ENCODE results near the gene PLEKHH1.

PLEKHH1 gene

DNA sequence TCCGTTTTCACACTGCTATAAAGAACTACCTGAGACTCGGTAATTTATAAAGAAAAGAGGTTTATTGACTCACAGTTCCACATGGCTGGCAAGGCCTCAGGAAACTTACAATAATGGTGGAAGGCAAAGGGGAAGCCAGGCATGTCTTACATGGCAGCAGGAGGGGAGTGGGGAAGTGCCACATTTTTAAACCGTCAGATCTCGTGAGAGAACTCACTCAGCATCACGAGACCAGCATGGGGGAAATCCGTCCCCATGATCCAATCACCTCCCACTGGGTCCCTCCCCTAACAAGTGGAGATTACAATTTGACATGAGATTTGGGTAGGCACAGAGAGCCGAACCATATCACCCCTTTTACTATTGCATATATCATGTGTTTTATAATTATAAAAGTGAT lies 69.0 kb downstream of the PLEKHH1 start:
- no peaks in the 10 kb centered on the region for H3K36me3 ChIP-seq
- no peaks in the 10 kb centered on the region; the same call in 1 of the 2 replicates for H3K27me3 ChIP-seq
- no peak for DNase-seq
- TF ChIP-seq, protein P1, sequence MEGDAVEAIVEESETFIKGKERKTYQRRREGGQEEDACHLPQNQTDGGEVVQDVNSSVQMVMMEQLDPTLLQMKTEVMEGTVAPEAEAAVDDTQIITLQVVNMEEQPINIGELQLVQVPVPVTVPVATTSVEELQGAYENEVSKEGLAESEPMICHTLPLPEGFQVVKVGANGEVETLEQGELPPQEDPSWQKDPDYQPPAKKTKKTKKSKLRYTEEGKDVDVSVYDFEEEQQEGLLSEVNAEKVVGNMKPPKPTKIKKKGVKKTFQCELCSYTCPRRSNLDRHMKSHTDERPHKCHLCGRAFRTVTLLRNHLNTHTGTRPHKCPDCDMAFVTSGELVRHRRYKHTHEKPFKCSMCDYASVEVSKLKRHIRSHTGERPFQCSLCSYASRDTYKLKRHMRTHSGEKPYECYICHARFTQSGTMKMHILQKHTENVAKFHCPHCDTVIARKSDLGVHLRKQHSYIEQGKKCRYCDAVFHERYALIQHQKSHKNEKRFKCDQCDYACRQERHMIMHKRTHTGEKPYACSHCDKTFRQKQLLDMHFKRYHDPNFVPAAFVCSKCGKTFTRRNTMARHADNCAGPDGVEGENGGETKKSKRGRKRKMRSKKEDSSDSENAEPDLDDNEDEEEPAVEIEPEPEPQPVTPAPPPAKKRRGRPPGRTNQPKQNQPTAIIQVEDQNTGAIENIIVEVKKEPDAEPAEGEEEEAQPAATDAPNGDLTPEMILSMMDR (IDR thresholded peaks at IDR 0.05; ENCODE audit: low read depth, low read length) = no peak
- H3K9me3 ChIP-seq = no peaks in the 10 kb centered on the region
- no peak overlapping the region for H3K4me3 ChIP-seq (ENCODE audit: low read depth, low read length)
- no peaks in the 10 kb centered on the region for H3K4me1 ChIP-seq

DNA sequence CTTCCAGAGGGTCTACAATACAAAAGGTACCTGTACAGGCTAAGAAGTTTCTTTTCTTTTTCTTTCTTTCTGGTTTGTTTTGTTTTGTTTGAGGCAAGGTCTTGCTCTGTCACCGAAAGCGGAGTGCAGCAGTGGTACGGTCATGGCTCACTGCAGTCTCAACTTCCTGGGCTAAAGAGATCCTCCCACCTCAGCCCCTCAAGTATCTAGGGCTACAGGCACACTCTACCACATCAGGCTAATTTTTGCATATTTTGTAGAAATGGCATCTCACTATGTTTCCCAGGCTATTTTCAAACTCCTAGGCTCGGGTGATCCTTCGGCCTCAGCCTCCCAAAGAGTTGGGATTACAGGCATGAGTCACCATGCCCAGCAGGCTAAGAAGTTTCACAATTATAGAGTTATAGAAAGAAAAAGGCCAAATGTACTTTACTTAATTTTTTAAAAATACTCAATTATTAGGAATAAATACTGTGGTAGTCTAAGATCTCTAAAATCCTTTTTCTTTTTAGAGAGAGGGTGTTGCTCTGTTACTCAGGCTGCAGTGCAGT lies 70.0 kb downstream of the PLEKHH1 start:
- no peaks in the 10 kb centered on the region for H3K4me1 ChIP-seq
- DNase-seq = no peak
- no peaks in the 10 kb centered on the region; the same call in 1 of the 2 replicates for H3K27me3 ChIP-seq
- H3K36me3 ChIP-seq = no peaks in the 10 kb centered on the region
- no peak overlapping the region for H3K4me3 ChIP-seq (ENCODE audit: low read depth, low read length)
- H3K9me3 ChIP-seq = no peaks in the 10 kb centered on the region
- TF ChIP-seq, protein P1 (IDR thresholded peaks at IDR 0.05; ENCODE audit: low read depth, low read length) = no peak

DNA sequence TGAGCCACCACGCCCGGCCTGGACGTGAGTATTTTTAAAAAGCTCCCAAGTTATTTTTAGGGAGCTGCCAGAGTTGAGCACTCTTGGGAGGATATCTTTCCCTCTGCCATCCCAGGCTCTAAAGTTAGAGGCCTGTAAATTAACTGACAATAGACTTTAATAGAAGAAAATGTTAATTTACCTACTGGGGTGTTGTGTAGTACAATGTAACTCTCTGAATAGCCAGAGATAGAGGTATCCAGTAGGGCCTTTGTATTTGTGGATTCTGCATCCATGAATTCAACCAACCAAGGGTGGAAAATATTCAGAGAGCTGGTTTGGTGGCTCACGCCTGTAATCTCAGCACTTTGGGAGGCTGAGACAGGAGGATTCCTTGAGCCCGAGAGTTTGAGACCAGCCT lies 74.6 kb downstream of the PLEKHH1 start:
- no peaks in the 10 kb centered on the region for H3K4me1 ChIP-seq
- no peak for DNase-seq
- H3K4me3 ChIP-seq (ENCODE audit: low read depth, low read length) = no peak overlapping the region
- H3K36me3 ChIP-seq = no peaks in the 10 kb centered on the region
- no peaks in the 10 kb centered on the region; the same call in 1 of the 2 replicates for H3K27me3 ChIP-seq
- TF ChIP-seq, protein P1 (IDR thresholded peaks at IDR 0.05; ENCODE audit: low read depth, low read length) = no peak
- no peaks in the 10 kb centered on the region for H3K9me3 ChIP-seq

DNA sequence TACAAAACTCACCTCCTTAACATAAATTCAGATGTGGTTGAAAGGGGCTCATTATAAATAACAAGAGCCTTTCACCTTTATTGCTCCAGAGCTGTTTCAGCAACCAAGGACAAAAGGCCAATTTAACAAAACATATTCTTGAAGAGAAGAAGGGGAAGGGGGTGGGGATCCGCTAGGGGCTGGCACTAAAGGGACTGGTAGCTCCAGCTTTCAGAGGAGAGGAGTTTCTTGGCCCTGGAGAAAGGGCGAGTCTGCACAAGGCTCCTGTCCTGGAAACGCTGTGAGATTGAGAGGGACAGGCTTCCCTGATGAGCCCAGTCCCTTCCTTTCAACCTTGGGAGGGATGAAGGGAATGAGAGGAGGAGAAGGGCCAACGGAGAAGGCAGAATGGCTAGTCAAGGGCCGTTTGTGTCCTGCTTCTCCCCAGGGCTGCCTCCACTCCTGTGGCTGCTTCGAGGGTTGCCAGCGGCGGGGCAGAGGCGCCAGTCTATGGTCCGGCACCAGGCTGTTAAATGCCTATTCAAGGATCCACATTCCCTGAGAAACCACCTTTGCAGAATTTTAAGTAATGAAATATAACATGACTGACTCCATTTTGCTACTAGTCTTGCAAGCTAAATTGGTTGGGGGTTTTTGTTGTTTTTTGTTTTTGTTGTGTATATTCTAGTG lies 76.7 kb downstream of the PLEKHH1 start:
- no peaks in the 10 kb centered on the region for H3K4me1 ChIP-seq
- no peak for DNase-seq
- no peaks in the 10 kb centered on the region; the same call in 1 of the 2 replicates for H3K27me3 ChIP-seq
- H3K36me3 ChIP-seq = no peaks in the 10 kb centered on the region
- H3K9me3 ChIP-seq = no peaks in the 10 kb centered on the region; the same call in 1 of the 2 replicates
- no peak overlapping the region for H3K4me3 ChIP-seq (ENCODE audit: low read depth, low read length)
- TF ChIP-seq, protein P1 (IDR thresholded peaks at IDR 0.05; ENCODE audit: low read depth, low read length) = no peak

DNA sequence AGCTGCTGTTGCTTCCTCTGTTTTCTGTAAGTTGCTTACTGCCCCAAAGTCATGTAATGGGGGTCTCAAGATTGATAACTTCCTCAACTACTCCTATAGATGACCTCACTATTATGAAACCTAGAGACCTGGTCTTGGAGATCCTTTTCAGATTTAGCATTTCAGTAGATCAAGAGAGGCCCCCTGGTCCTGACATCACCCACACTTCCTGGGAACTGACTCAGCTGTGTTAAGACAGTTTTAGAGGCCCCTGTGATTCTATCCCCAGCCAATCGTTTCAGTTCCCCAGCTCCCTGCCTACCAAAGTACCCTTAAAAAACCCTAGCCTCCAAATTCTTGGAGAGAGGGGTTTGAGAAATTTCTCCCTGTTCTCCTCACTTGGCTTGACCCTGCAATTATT lies 77.4 kb downstream of the PLEKHH1 start:
- no peaks in the 10 kb centered on the region for H3K36me3 ChIP-seq
- TF ChIP-seq, protein P1 (IDR thresholded peaks at IDR 0.05; ENCODE audit: low read depth, low read length) = no peak
- H3K4me3 ChIP-seq (ENCODE audit: low read depth, low read length) = no peak overlapping the region
- H3K4me1 ChIP-seq = no peaks in the 10 kb centered on the region
- H3K27me3 ChIP-seq = no peaks in the 10 kb centered on the region; the same call in 1 of the 2 replicates
- no peak for DNase-seq
- H3K9me3 ChIP-seq = no peaks in the 10 kb centered on the region; the same call in 1 of the 2 replicates

DNA sequence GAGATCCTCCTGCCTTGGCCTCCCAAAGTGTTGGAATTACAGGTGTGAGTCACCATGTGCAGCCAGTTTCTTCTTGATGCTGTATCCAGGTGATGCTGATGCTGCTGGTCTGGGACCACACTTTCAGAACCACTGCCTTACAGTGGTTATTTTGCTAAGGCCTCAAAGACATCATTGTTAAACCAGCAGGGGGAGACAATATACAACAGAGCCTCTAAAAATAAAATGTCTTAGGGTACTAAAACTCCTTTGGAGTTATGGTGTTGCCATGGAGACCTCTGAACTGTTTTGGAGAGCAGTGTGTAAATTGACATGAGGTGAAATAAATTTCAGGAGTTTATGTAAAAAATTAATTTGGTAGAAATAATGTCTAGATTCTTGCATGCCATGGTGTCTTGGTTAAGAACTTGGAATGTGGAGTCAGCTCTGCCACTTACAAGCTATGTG lies 85.5 kb downstream of the PLEKHH1 start:
- TF ChIP-seq, protein P1 (IDR thresholded peaks at IDR 0.05; ENCODE audit: low read depth, low read length) = peak; percentile 75
- H3K36me3 ChIP-seq = no peaks in the 10 kb centered on the region
- no peak overlapping the region for H3K4me3 ChIP-seq (ENCODE audit: low read depth, low read length)
- H3K9me3 ChIP-seq = no peaks in the 10 kb centered on the region; the same call in 1 of the 2 replicates
- no peaks in the 10 kb centered on the region for H3K4me1 ChIP-seq
- peaks cover 6% of the 10 kb centered on the region; the same call in 1 of the 2 replicates for H3K27me3 ChIP-seq
- no peak for DNase-seq
